ENCODE results near the gene RARG. TPM values are rescaled to one million over a fixed set of nuclear protein-coding genes. Genes with fewer than 3 reads are reported as not detected.

The RARG gene
- total RNA-seq, 4 donors from 2014 or later: 2.6 to 15.4 (median 7.6) TPM; not detected in 1

GRCh38 chr12:53210843-53211242 lies 21.2 kb downstream of the RARG start:
- H3K4me1 ChIP-seq: peaks cover 0 to 37% (median 13%) of the 10 kb centered on the region in 4 donors
- in situ Hi-C loops (cut with MboI; ENCODE audit: low pct_ligation_motif_present in 1 of 4, low pct_unique_long_range_greater_than_20kb in 1 of 4, low sequenced_read_pairs in 3 of 4) (loop anchor here in 3 of 4 donors (5.0 to 10.0 kb wide), 2 partner anchors 71 to 74 kb away; no protein-coding TSS in a partner anchor), intact Hi-C loops (cut with DNase I; ENCODE audit: low total_unique reads) (no loop called here)
- H3K9me3 ChIP-seq: no peaks in the 10 kb centered on the region
- 78% methylated on average over 4 of the region's 4 CpGs; no CpG with 5 or more reads in 1 of the 2 donors for WGBS, 2 donors (ENCODE audit: low coverage in 1 of 2)
- H3K36me3 ChIP-seq: peaks cover 0 to 9% (median 0%) of the 10 kb centered on the region in 4 donors
- H3K27me3 ChIP-seq: no peaks in the 10 kb centered on the region
- H3K4me3 ChIP-seq: no peak overlapping the region
- no peak for DNase-seq
- H3K27ac ChIP-seq: no peak overlapping the region
- TF ChIP-seq POLR2A (IDR thresholded peaks at IDR 0.05) (no peak), EP300 (IDR thresholded peaks at IDR 0.05; ENCODE audit: low read depth) (no peak), POLR2AphosphoS5 (IDR thresholded peaks at IDR 0.05) (no peak)

- H3K4me3 ChIP-seq: no peak overlapping the region
- peaks cover 0 to 36% (median 13%) of the 10 kb centered on the region in 4 donors for H3K4me1 ChIP-seq
- WGBS, 2 donors (ENCODE audit: low coverage in 1 of 2): 59 to 60% methylated on average over 7 of the region's 7 CpGs
- no peaks in the 10 kb centered on the region for H3K27me3 ChIP-seq
- in situ Hi-C loops (cut with MboI; ENCODE audit: low pct_ligation_motif_present in 1 of 4, low pct_unique_long_range_greater_than_20kb in 1 of 4, low sequenced_read_pairs in 3 of 4) (no loop called here), intact Hi-C loops (cut with DNase I; ENCODE audit: low total_unique reads) (no loop called here)
- DNase-seq: no peak
- H3K27ac ChIP-seq: peak overlapping the region; percentile 9 to 58 (median 36)
- no peak for TF ChIP-seq CTCF (IDR thresholded peaks at IDR 0.05)
- TF ChIP-seq EP300 (IDR thresholded peaks at IDR 0.05; ENCODE audit: low read depth): no peak
- no peak for TF ChIP-seq POLR2A (IDR thresholded peaks at IDR 0.05)
- TF ChIP-seq POLR2AphosphoS5 (IDR thresholded peaks at IDR 0.05): no peak
- no peaks in the 10 kb centered on the region for H3K9me3 ChIP-seq
- H3K36me3 ChIP-seq: peaks cover 0 to 9% (median 0%) of the 10 kb centered on the region in 4 donors
Observed at GRCh38 chr12:53208877-53209463, 23.0 kb downstream of the RARG start.

- Histone ChIP-seq H3K27me3 (no peaks in the 10 kb centered on the region), H3K36me3 (peaks cover 0 to 9% (median 0%) of the 10 kb centered on the region in 4 donors), H3K4me3 (no peak overlapping the region), H3K27ac (peak overlapping the region; percentile 9 to 58 (median 36)), H3K4me1 (peaks cover 0 to 33% (median 13%) of the 10 kb centered on the region in 4 donors), H3K9me3 (no peaks in the 10 kb centered on the region)
- WGBS, 2 donors (ENCODE audit: low coverage in 1 of 2): 44 to 71% methylated on average over 2 of the region's 2 CpGs
- in situ Hi-C loops (cut with MboI; ENCODE audit: low pct_ligation_motif_present in 1 of 4, low pct_unique_long_range_greater_than_20kb in 1 of 4, low sequenced_read_pairs in 3 of 4): no loop called here
- intact Hi-C loops (cut with DNase I; ENCODE audit: low total_unique reads): no loop called here
- no peak for DNase-seq
- TF ChIP-seq POLR2AphosphoS5 (IDR thresholded peaks at IDR 0.05): no peak
- no peak for TF ChIP-seq POLR2A (IDR thresholded peaks at IDR 0.05)
- TF ChIP-seq EP300 (IDR thresholded peaks at IDR 0.05; ENCODE audit: low read depth): no peak
- no peak for TF ChIP-seq CTCF (IDR thresholded peaks at IDR 0.05)
Observed at GRCh38 chr12:53208435-53208834, 23.6 kb downstream of the RARG start.

- Histone ChIP-seq H3K36me3 (peaks cover 0 to 3% (median 0%) of the 10 kb centered on the region in 4 donors), H3K27ac (peak within 1 kb of the TSS; percentile 35 to 66 (median 54)), H3K9me3 (no peaks in the 10 kb centered on the region), H3K4me3 (peak within 1 kb of the TSS in 1 of 4 donors; percentile 15), H3K4me1 (peaks cover 0 to 32% (median 13%) of the 10 kb centered on the region in 4 donors), H3K27me3 (no peaks in the 10 kb centered on the region)
- intact Hi-C loops (cut with DNase I; ENCODE audit: low total_unique reads): no loop called here
- in situ Hi-C loops (cut with MboI; ENCODE audit: low pct_ligation_motif_present in 1 of 4, low pct_unique_long_range_greater_than_20kb in 1 of 4, low sequenced_read_pairs in 3 of 4): no loop called here
- DNase-seq: peak; percentile 81
- TF ChIP-seq EP300 (IDR thresholded peaks at IDR 0.05; ENCODE audit: low read depth) (no peak), POLR2A (IDR thresholded peaks at IDR 0.05) (peak; percentile 58), CTCF (IDR thresholded peaks at IDR 0.05) (no peak), POLR2AphosphoS5 (IDR thresholded peaks at IDR 0.05) (peak; percentile 63 to 89 (median 87))
- WGBS, 2 donors (ENCODE audit: low coverage in 1 of 2): 10 to 22% methylated on average over 2 to 5 of the region's 5 CpGs
Observed at GRCh38 chr12:53207042-53207441, 25.0 kb downstream of the RARG start, which contains the start of gene ITGB7. TSS of gene ITGB7 (minus strand) at chr12:53207251. CDS start at chr12:53200443, 6,808 bp downstream.

Measured in transverse colon (tissue), 4 donors.